Bronchial epithelial cell (primary cell): ENCODE measurements around the gene CAMK1. TPM values are rescaled to one million over a fixed set of nuclear protein-coding genes. Genes with fewer than 3 reads are reported as not detected.

ENCODE experiments used
- DNase-seq: peaks from one replicate; pipeline ENCODE4 v3.0.0-alpha.2; 2010; ENCODE audit warnings: low read depth
- FAIRE-seq: peaks from 2 replicates; lab custom pipeline; 2011; peaks lifted over from hg19 to GRCh38; lab: Jason Lieb, UNC
- H3K27me3 ChIP-seq: 2 replicates; pipeline ENCODE4 v1.5.1; 2011; ENCODE audit warnings: low read length; ENCODE audit not compliant: control insufficient read depth, insufficient read depth
- H3K36me3 ChIP-seq: 2 replicates; pipeline ENCODE4 v1.5.1; 2011; ENCODE audit warnings: low read length; ENCODE audit not compliant: control insufficient read depth, insufficient read depth
- H3K4me3 ChIP-seq: 2 replicates; pipeline ENCODE4 v1.5.1; 2011; ENCODE audit warnings: mild to moderate bottlenecking, low read depth, low read length, control low read depth
- total RNA-seq: library from RNA; depleted of rRNA; stranded (reverse); fragments of >200 nt; gene quantifications from 2 replicates; pipeline ENCODE4 v1.2.1, GENCODE V29; 2014
- TF ChIP-seq, protein P1 (sequence below): IDR thresholded peaks from 2 replicates; pipeline ENCODE4 v1.5.1; 2011; ENCODE audit warnings: mild to moderate bottlenecking, moderate library complexity, low read length, control low read depth, inconsistent platforms; ENCODE audit not compliant: insufficient read depth, severe bottlenecking

The CAMK1 gene
- total RNA-seq, 1 donor from 2014 or later = 18.2 TPM

DNA sequence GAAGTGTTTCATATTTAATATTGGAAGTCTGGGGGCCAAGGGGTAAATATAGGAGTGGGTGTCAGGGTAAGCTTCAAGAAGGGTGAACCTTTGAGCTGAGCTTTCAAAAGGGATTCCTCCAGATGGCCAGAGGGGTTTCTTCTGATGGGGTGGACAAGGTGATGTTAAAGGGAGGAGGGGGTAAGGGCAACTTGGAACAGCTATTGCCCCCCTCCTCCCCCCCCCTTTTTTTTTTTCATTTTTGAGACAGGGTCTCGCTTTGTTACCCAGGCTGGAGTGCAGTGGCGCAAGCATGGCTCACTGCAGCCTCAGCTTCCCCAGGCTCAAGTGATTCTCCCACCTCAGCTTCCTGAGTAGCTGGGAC lies 38.2 kb upstream of the CAMK1 start:
- TF ChIP-seq, protein P1, sequence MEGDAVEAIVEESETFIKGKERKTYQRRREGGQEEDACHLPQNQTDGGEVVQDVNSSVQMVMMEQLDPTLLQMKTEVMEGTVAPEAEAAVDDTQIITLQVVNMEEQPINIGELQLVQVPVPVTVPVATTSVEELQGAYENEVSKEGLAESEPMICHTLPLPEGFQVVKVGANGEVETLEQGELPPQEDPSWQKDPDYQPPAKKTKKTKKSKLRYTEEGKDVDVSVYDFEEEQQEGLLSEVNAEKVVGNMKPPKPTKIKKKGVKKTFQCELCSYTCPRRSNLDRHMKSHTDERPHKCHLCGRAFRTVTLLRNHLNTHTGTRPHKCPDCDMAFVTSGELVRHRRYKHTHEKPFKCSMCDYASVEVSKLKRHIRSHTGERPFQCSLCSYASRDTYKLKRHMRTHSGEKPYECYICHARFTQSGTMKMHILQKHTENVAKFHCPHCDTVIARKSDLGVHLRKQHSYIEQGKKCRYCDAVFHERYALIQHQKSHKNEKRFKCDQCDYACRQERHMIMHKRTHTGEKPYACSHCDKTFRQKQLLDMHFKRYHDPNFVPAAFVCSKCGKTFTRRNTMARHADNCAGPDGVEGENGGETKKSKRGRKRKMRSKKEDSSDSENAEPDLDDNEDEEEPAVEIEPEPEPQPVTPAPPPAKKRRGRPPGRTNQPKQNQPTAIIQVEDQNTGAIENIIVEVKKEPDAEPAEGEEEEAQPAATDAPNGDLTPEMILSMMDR = no peak
- Histone ChIP-seq H3K27me3 (no peaks in the 10 kb centered on the region), H3K4me3 (no peak overlapping the region), H3K36me3 (peaks cover 20% of the 10 kb centered on the region)
- FAIRE-seq (no peak), DNase-seq (no peak)

DNA sequence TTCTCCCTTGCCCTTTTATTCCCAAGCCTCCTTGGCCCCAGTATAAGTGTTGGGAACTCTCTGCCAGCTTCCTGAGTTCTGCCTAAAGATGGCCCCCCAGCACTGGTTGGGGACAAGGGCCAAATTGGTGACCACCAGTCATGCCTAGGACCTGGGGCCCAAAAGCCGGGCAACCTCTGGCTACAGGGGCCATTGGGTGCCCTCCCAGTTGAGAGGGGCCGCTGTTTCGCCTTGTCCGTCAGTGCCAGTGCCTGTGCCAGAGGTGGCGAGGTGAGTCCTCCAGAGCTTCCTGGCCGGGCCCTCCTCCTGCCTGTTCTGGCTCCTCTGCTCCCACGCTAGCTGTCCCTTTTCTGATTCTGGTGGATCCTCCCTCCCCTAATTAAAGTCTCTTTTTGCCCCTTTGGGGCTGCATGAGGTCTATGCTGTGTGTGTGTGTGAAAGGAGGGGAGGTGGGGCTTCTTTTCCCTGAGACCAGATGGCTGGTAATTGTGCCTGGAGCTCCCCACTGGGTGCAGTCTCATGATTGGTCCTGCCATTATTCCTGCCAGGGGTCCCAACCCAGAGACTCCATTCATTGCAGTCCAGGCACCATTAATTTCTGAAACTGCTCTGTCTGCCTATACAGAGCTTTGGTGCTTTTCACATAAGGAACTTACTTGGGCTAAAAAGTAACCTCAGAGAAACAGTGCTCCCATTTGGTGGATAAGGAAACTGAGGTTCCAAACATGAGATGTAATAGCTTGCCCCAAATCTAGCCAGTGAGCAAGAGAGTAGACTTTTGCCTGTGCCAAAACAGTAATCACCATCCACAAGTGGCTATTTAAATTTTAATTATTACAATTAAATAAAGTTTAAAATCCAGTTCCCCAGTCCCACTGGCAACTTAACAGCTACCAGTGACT lies 37.2 kb upstream of the CAMK1 start:
- H3K4me3 ChIP-seq = no peak overlapping the region
- H3K36me3 ChIP-seq = peaks cover 19% of the 10 kb centered on the region
- DNase-seq = no peak
- FAIRE-seq = no peak
- TF ChIP-seq, protein P1 = no peak
- H3K27me3 ChIP-seq = no peaks in the 10 kb centered on the region

DNA sequence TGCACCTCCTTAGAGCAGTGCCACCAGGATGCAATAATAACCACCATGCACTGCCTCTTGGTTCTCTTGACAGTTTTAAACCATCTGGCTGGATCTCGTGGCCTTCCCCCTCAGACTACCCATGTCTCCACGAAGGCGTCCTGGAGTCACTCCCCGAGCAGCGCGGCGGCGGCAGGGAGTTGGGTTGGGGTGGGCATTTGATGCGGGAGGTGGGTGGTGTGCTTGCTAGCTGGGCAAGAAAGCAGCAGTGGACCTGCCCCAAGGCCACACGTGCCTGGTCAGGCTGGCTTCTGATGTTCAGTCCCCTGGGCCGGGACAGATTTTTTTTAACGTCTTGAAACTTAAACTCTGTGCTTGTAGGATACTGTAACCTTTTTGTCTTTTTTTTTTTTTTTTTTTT lies 36.4 kb upstream of the CAMK1 start:
- Histone ChIP-seq H3K36me3 (peaks cover 24% of the 10 kb centered on the region), H3K27me3 (no peaks in the 10 kb centered on the region), H3K4me3 (no peak overlapping the region)
- FAIRE-seq = no peak
- TF ChIP-seq, protein P1 = no peak
- DNase-seq = no peak

DNA sequence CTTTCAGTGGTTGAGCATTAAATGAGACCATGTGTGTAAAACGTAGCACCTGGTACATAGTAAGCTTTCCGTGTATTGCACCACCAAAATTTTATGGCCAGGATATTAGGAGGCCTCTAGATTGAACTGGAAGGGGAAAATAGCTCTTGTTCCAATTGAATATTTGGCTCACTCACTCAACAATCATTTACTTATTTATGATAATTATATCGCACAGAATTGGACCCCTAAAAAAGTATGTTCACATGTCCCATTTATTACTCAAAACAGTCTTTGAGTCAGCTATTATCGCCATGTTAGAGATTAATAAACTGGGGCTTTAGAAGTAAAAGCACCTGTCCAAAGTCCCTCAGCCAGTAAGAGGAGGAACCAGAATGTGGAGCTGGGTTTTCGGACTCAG lies 35.2 kb upstream of the CAMK1 start:
- H3K36me3 ChIP-seq = peaks cover 28% of the 10 kb centered on the region
- FAIRE-seq (no peak), DNase-seq (no peak)
- TF ChIP-seq, protein P1 = no peak
- no peak overlapping the region for H3K4me3 ChIP-seq
- no peaks in the 10 kb centered on the region for H3K27me3 ChIP-seq

DNA sequence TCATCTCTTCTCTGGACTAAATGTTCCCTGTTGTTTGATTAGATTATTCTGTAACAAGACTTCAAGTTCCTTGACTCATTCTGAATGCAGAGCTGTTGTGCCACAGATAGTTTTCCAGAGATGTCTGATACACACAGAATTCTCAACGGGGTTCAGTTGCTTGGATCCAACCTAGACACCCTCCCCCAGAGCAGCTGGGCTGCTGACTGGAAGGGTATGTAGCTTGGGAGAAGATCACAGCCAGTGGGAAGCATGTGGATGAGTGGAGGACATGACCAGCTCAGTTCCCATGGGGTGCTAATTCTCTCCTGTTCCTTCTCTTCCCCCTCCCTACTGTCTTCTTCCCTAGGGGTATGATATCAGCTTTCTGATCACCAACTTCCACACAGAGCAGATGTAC lies 33.7 kb upstream of the CAMK1 start:
- Histone ChIP-seq H3K4me3 (no peak overlapping the region), H3K36me3 (peaks cover 34% of the 10 kb centered on the region), H3K27me3 (no peaks in the 10 kb centered on the region)
- FAIRE-seq (no peak), DNase-seq (no peak)
- TF ChIP-seq, protein P1 = no peak
